HG03025 (cell line): ENCODE data around the gene LEMD1.
"Not testable (repeated sequence)": the region's sequence is repeated elsewhere in the genome, so short reads cannot be mapped to it uniquely, and the experiment has no call there.

Experiments
- ATAC-seq: cut with Tn5 transposase; IDR thresholded peaks from one replicate; pipeline ENCODE4 v1.9.1; 2021; ENCODE audit warnings: mild to moderate bottlenecking, moderate library complexity; ENCODE audit not compliant: unreplicated experiment, low FRiP score

LEMD1 gene

GRCh38 chr1:205382990-205383389 lies 38.9 kb downstream of the LEMD1 start:
- ATAC-seq, result not testable (repeated sequence)

DNA sequence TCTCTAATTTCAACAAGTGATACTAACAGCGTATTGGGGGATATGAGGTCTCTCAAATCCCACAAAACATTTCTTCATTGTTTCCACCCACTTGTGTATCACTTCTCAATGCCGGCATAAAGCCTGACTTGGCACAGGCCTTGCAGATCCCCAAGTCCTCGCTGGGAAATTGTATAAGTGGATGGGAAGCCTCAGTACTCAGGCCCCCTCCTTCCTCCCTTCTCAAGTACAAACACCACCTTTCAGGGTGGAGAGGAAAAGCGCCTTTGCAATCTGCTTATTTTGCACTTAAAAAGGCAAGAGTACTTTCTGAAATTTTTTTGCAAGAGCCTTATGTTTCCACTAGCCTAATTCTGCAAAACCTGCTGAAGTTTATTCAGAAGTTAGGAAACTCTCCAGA lies 39.3 kb downstream of the LEMD1 start:
- ATAC-seq, result no peak

- ATAC-seq, result no peak
These were observed 40.6 kb downstream of the LEMD1 start for GRCh38 chr1:205381305-205381704.

- no peak for ATAC-seq
These were observed 41.0 kb downstream of the LEMD1 start for GRCh38 chr1:205380882-205381281.

DNA sequence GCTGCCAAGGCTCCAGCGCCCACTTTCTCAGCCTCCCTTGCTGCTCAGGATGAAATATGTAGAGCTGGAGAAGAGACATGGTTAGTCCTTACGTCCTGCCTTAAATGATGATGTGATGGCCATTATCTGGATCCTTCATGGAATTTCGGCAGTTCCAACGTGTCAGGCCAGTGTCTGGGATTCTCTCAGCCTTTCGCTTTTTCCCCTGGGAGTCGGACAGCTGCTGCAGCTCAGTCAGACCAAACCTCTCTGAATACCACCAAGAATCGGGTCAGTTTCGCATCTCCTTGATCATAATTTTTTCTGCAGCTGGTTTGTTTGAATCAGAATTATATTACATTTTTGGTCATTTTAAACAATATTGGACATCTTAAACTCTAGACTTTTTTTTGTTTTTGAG lies 42.8 kb downstream of the LEMD1 start:
- ATAC-seq, result no peak

- no peak for ATAC-seq
These were observed 44.5 kb downstream of the LEMD1 start for GRCh38 chr1:205377355-205377754.

GRCh38 chr1:205376739-205377138 lies 45.1 kb downstream of the LEMD1 start:
- no peak for ATAC-seq

GRCh38 chr1:205375835-205376545 lies 45.9 kb downstream of the LEMD1 start:
- no peak for ATAC-seq

- no peak for ATAC-seq
These were observed 47.4 kb downstream of the LEMD1 start for GRCh38 chr1:205374210-205375078.

DNA sequence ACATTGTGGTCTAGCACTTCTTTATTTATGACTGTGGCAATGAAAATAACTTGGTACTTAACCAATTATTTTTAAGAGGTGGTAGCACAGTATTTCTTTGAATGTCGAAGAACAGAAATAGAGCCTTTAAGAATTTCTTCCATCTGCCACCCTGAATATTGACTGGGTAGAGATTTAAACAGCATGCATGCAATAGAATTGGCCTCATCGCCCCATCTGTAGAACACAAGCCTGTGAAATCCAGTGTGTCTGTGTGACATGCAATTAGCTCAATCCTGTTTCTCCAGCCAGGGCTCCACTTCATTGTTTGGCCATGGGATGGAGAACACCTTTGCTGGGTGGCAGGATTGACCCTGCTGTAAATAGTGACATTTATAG lies 48.1 kb downstream of the LEMD1 start:
- no peak for ATAC-seq

DNA sequence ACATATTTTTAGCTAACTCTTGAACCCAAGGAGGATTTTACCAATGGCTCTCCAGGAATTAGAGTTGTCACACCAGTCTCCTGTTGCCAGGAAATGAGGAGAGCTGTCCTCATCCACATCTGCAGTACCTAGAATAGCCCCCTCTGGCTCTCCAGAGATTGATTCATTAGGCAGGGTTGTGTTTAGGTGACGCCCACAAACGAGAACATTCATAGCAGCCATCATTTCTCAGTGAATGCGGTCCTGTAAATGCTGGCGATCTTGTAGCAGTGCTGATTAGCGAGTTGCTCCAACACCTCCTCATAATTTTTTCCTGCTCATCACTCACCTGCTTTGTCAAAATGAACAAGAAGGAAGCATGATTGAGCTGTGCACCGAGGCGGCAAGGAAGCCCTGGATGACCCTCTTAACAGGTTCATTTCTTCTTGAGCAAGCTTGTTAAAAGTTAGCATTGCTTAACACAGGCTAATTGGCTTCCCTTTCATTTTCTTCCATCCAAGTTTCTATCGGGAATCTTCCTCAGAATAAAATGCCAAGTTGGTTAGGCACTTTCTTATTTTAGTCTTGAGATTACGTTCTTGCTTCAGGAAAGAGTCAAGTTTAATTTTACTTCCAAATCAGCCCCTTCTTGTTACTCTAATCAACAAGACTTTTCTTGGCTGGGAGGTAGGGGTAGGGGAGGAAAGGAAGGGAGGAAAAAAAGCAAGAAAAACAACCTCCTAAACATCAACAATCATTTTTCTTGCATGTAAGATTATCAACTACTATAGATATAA lies 48.6 kb downstream of the LEMD1 start:
- no peak for ATAC-seq

DNA sequence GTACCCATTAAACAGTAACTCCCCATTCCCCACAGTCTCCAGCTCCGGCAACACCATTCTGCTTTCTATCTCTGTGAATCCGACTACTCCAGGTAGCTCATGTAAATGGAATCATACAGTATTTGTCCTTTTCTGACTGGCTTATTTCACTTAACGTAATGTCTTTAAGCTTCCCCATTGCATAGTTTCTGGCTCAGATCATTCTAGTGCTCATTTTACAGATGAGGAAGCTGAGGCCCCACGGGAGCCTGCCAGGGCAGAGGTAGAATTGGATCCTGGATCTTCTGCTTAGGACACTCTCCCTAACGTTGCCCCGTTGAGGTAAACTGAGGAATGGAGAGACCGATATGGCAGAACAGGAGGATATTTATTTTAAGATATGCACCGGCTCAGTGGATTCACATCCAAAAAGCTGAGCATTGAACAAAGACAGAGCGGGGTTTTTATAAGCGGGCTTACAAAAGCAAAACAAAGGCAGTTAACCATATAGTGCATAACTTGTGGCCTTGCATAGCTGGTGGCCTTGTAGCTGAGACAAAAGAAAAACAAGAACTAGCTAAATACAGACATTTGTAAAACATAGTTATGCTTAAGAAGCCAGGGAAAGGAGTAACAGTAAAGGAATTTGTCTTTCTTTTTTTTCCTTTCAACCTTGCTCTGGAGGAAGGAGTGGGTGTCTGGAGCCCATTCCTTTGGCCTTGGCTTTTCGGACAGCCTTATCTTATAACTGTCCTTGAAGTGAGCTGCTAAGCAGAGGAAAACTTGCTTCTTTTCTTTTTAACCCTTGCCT lies 49.8 kb downstream of the LEMD1 start:
- no peak for ATAC-seq

DNA sequence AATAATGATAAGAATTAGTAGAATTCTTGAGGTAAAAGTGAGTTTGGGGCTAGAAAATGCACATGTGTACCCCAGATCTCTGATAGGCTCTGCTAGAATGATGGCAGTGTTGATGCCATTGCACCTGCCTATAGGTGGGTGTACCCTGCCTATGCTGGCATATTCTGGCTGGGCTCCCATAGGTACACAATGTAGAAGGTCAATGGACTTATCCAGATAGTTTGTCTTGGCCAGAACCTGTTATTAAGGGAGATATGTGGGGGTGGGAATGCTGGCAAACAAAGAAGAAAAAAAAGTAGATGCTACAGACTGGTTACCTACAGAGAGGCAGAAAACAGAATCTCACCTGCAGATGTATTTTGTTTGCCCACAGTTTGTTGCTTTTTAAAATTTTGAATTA lies 51.1 kb downstream of the LEMD1 start:
- ATAC-seq, result no peak

GRCh38 chr1:205369701-205370123 lies 52.1 kb downstream of the LEMD1 start:
- no peak for ATAC-seq

DNA sequence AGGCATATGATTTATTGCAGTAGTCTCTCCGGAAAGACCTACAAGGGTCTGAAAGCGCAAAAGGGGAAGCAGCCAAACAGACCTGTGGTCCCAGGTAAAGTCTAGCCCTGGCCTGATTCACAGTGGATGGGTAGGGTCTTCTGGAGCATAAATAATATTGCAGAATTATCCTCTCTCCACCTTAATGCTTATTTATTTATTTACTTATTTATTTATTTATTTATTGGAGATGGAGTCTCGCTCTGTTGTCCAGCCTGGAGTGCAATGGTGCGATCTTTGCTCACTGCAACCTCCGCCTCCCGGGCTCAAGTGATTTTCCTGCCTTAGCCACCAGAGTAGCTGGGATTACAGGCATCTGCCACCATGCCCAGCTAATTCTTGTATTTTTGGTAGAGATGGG lies 53.4 kb downstream of the LEMD1 start:
- ATAC-seq, result no peak

DNA sequence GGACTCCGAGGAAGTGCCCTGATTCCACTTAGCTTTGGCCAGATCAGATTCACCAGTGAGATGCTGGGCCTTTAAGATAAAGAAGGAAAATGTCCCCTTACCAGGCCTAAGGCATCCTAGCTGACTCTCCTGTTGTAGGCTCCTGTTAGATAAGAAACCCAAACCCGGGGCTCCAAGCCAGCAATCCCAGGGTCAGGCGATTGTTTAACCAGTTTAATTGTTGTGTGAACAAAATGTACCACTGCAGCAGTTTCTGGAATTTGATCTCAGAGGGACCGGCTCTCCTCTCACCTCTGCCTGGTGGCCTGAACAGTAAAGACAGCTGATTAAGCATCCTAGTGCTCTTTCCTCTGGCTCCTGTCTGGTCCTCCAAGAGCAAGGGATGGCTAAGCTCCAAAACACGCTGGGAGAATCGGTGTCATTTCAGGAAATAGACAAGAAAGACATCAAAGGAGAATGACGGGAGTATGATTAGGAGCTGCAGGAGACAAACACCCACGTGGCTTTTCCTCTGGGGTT lies 55.9 kb downstream of the LEMD1 start:
- ATAC-seq, result no peak

DNA sequence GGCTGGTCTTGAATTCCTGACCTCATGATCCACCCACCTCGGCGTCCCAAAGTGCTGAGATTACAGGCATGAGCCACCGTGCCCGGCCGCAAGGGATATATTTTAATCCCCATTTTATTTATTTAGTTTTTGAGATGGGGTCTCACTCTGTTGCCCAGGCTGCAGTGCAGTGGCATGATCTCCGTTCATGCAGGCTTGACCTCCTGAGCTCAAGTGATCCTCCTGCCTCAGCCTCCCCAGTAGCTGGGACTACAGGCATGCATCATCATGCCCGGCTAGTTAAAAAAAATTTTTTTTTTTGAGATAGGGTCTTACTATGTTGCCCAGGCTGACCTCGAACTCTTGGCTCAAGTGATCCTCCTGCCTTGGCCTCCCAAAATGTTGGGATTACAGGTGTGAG lies 56.8 kb downstream of the LEMD1 start:
- ATAC-seq, result not testable (repeated sequence)

DNA sequence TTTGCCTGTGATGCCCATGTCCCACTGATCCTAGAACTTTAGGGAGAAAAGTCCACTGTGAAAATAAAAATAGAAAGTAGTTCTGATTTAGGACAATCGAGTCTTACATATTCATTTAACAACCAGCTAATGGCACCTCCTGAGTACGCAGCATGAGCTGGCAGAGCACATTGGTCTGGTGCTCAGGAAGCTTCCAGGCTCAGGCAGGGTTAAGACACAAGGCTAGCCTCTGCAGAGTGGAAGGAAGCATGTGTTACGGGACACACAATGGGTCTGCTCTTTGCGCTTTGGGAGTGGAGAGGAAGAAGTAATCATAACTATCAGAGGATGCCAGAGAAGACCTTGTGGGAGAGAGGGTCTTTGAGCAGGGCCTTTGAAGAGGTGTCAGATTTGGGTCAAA lies 61.0 kb downstream of the LEMD1 start:
- ATAC-seq, result no peak

DNA sequence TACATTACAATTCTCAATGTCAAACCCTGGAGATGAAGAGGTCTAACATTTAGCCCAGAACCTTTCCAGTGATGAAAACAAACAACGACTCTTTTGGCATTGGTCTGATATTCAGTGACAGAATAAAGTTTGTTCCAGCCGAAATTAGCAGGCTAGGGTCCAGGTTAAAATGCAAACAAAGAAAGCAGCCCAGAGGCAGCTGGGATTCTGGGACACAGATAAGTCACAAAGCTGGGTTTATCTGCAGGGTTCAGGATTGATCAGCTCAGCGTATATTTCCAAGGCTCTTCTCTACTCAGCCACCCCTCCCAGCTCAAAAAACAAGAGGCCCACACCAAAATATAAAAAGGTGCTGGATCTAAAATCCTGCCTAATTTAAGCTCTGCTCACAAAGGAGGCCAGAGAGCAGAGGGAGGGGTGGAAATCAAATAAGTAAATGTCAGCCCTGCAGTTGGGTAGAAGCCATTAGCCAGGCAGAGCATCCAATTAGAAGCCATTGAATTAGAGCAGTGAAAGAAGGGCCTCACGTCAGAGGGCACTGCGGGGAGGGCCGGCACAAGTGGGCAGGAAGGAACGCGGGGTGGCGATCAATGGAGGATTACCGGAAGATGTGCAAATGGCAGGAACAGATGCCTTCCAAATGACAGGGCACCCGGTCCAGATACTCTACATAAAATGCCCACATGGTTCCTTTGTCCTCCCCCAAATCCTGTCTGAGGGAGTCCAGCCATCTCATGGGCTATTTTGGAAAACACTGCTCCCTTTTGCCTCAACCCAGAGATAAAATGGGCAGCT lies 61.9 kb downstream of the LEMD1 start:
- ATAC-seq, result no peak
